Endothelial cell of umbilical vein (primary cell): ENCODE measurements around the gene KCNH4. TPM values are rescaled to one million over a fixed set of nuclear protein-coding genes. Genes with fewer than 3 reads are reported as not detected.

Experiments used
- BruUV-seq: library from RNA; stranded (reverse); fragments of 400-500 nt; replicated peaks from 2 replicates; lab custom pipeline; 2021; lab: Mats Ljungman, UMichigan
- CTCF ChIA-PET: fragments of 300-600, 350-600 bp; sonication (Branson Sonifier 250); formaldehyde crosslinking; loops from one replicate; lab custom pipeline; 2021; ENCODE audit warnings: antibody characterized with exemption, inconsistent platforms; lab: Charles Lee
- POLR2A ChIA-PET: fragments of 300-600, 350-600 bp; sonication (Branson Sonifier 250); formaldehyde crosslinking; loops from one replicate; lab custom pipeline; 2021; ENCODE audit warnings: antibody characterized with exemption, inconsistent platforms; lab: Charles Lee
- DNase-seq: peaks from one replicate; pipeline ENCODE4 v3.0.0-alpha.2; 2011; ENCODE audit warnings: low read depth, low spot score
- FAIRE-seq: peaks from 2 replicates; lab custom pipeline; 2011; peaks lifted over from hg19 to GRCh38; lab: Jason Lieb, UNC
- H2AFZ ChIP-seq: 2 replicates; pipeline ENCODE4 v1.6.0; 2012; ENCODE audit warnings: low read depth, low read length, control low read depth, inconsistent platforms
- H3K27ac ChIP-seq: 2 replicates; pipeline ENCODE4 v1.5.1; 2011; ENCODE audit warnings: low read depth, mild to moderate bottlenecking, control low read depth, low read length, moderate library complexity; ENCODE audit not compliant: insufficient read depth
- H3K27me3 ChIP-seq, 2 experiments: 2 replicates each; pipeline versions ENCODE4 v1.6.0 to v1.6.1; 2011; ENCODE audit warnings: low read length in 2 of 2, mixed read lengths in 1 of 2; ENCODE audit not compliant: control insufficient read depth in 2 of 2, insufficient read depth in 2 of 2
- H3K36me3 ChIP-seq, 2 experiments: 2 replicates in 1 of 2; 3 replicates in 1 of 2; pipeline ENCODE4 v1.5.1; 2011; ENCODE audit warnings: low read length in 2 of 2, mild to moderate bottlenecking in 1 of 2, moderate library complexity in 1 of 2; ENCODE audit not compliant: control insufficient read depth in 2 of 2, insufficient read depth in 2 of 2; ENCODE audit errors: extremely low read depth in 1 of 2
- H3K4me1 ChIP-seq: 3 replicates; pipeline ENCODE4 v1.5.1; 2011; ENCODE audit warnings: mild to moderate bottlenecking, low read length; ENCODE audit not compliant: control insufficient read depth, insufficient read depth; ENCODE audit errors: extremely low read depth
- H3K4me2 ChIP-seq: 2 replicates; pipeline ENCODE4 v1.6.1; 2011; ENCODE audit warnings: low read length, control low read depth, mixed read lengths; ENCODE audit not compliant: insufficient read depth
- H3K4me3 ChIP-seq, 3 experiments: fragments of 200-600 bp in 1 of 3; sonication (generic), shearing (Covaris generic) in 1 of 3; replicated peaks in 1 of 3; 2 replicates each; pipeline ENCODE4 v1.5.1; 2011 to 2016; ENCODE audit warnings: control low read depth in 3 of 3, low read length in 3 of 3, mild to moderate bottlenecking in 2 of 3, inconsistent platforms in 1 of 3, low read depth in 1 of 3, moderate library complexity in 1 of 3; ENCODE audit not compliant: insufficient read depth in 1 of 3
- H3K79me2 ChIP-seq: 2 replicates; pipeline ENCODE4 v1.6.0; 2012; ENCODE audit warnings: low read length, inconsistent platforms; ENCODE audit not compliant: control insufficient read depth, insufficient read depth
- H3K9ac ChIP-seq: replicated peaks from 2 replicates; pipeline ENCODE3; 2011; ENCODE audit warnings: low read length, control low read depth; ENCODE audit not compliant: insufficient read depth; ENCODE audit errors: extremely low read depth
- H3K9me1 ChIP-seq: replicated peaks from 3 replicates; pipeline ENCODE4 v1.6.0; 2011; ENCODE audit warnings: mild to moderate bottlenecking, low read length; ENCODE audit not compliant: control insufficient read depth, insufficient read depth; ENCODE audit errors: extremely low read depth
- H3K9me3 ChIP-seq: replicated peaks from 2 replicates; pipeline ENCODE4 v1.5.1; 2012; ENCODE audit warnings: low read length, inconsistent platforms; ENCODE audit not compliant: control insufficient read depth, insufficient read depth
- H4K20me1 ChIP-seq: replicated peaks from 2 replicates; pipeline ENCODE3; 2011; ENCODE audit warnings: mild to moderate bottlenecking, low read length; ENCODE audit not compliant: control insufficient read depth, insufficient read depth; ENCODE audit errors: extremely low read depth
- EZH2 ChIP-seq: IDR thresholded peaks from 2 replicates; pipeline ENCODE4 v1.6.1; 2012; ENCODE audit warnings: borderline replicate concordance, low read depth, mild to moderate bottlenecking, moderate library complexity, low read length, inconsistent platforms; ENCODE audit not compliant: severe bottlenecking
- FOS ChIP-seq: IDR thresholded peaks from 2 replicates; pipeline ENCODE4 v1.6.1; 2011; ENCODE audit warnings: mild to moderate bottlenecking, low read length, moderate library complexity, borderline replicate concordance; ENCODE audit not compliant: insufficient read depth
- GATA2 ChIP-seq: IDR thresholded peaks from 2 replicates; pipeline ENCODE4 v1.7.0; 2011; ENCODE audit warnings: low read depth, mild to moderate bottlenecking, moderate library complexity, mixed read lengths, low read length; ENCODE audit not compliant: insufficient read length, insufficient read depth
- JUN ChIP-seq: IDR thresholded peaks from 2 replicates; pipeline ENCODE4 v1.6.1; 2011; ENCODE audit warnings: borderline replicate concordance, low read depth; ENCODE audit not compliant: insufficient read length, insufficient read depth
- MYC ChIP-seq: IDR thresholded peaks from one replicate; pipeline ENCODE4 v1.6.1; 2011; ENCODE audit warnings: mild to moderate bottlenecking, low read depth, low read length
- POLR2AphosphoS5 ChIP-seq: IDR thresholded peaks from 2 replicates; pipeline ENCODE4 v1.6.1; 2012; ENCODE audit warnings: low read depth, mild to moderate bottlenecking, control low read depth, low read length, moderate library complexity; ENCODE audit not compliant: insufficient read depth
- dilution Hi-C: fragments of 300-500 bp; cut with MboI; formaldehyde crosslinking; loops from one replicate; pipeline ENCODE4 v1.15.0; 2019; ENCODE audit warnings: low sequenced_read_pairs; ENCODE audit not compliant: extremely low pct_ligation_motif_present
- intact Hi-C: fragments of 100-400 bp; cut with micrococcal nuclease; formaldehyde crosslinking; loops from one replicate; pipeline ENCODE4 v1.10.0; 2022
- polyA plus RNA-seq, 4 experiments: library from polyadenylated mRNA; depleted of rRNA in 3 of 4; stranded (reverse) in 3 of 4; unstranded in 1 of 4; fragments of >200 nt; gene quantifications; 2 replicates each; pipeline versions ENCODE4 v1.2.1 to v1.2.3, GENCODE V29; 2011 to 2012; ENCODE audit warnings: missing spikeins in 1 of 4
- total RNA-seq: library from RNA; stranded (reverse); gene quantifications from 2 replicates; pipeline ENCODE4 v1.2.3, GENCODE V29; 2021
- TF ChIP-seq, protein P1 (sequence below), 2 donors: IDR thresholded peaks; 1 replicate in 1 of 2; 2 replicates in 1 of 2; pipeline ENCODE4 v1.5.1; 2011; ENCODE audit warnings: low read length in 2 of 2, mild to moderate bottlenecking in 2 of 2, moderate library complexity in 2 of 2, control low read depth in 1 of 2, inconsistent platforms in 1 of 2, low read depth in 1 of 2; ENCODE audit not compliant: insufficient read depth in 1 of 2; ENCODE audit errors: extremely low read depth in 1 of 2

KCNH4 gene
- total and polyA plus RNA-seq, 2 donors (not counting 3 experiments of a cell fraction or from before 2014, with no cell fraction given): 0.11 TPM

GRCh38 chr17:42193216-42193968, 12.4 kb upstream of the KCNH4 start:
- BruUV-seq: no TSS peak

More at GRCh38 chr17:42193216-42193968, 12.4 kb upstream of the KCNH4 start:
- dilution Hi-C loops (no loop called here), intact Hi-C loops (no loop called here)
- Histone ChIP-seq H3K9ac (no peak overlapping the region), H4K20me1 (no peaks in the 10 kb centered on the region), H2AFZ (no peak overlapping the region), H3K36me3 (no peaks in the 10 kb centered on the region), H3K27ac (no peak overlapping the region), H3K79me2 (no peaks in the 10 kb centered on the region), H3K9me1 (no peaks in the 10 kb centered on the region), H3K9me3 (no peaks in the 10 kb centered on the region), H3K4me3 (no peak overlapping the region), H3K27me3 (no peaks in the 10 kb centered on the region), H3K4me2 (no peak overlapping the region), H3K4me1 (no peaks in the 10 kb centered on the region)
- FAIRE-seq (peak; percentile 4), DNase-seq (no peak)
- ChIA-PET CTCF (interaction anchor here (1.2 to 4.6 kb wide), 5 partner anchors 9 to 173 kb away, joined by 4 to 24 read pairs (median 5); partner anchors contain the start of genes HCRT, KCNH4 and NKIRAS2), POLR2A (interaction anchor here (0.7 kb wide), 1 partner anchor 181 kb away, joined by 3 read pairs; no protein-coding TSS in a partner anchor)
- TF ChIP-seq, protein P1, sequence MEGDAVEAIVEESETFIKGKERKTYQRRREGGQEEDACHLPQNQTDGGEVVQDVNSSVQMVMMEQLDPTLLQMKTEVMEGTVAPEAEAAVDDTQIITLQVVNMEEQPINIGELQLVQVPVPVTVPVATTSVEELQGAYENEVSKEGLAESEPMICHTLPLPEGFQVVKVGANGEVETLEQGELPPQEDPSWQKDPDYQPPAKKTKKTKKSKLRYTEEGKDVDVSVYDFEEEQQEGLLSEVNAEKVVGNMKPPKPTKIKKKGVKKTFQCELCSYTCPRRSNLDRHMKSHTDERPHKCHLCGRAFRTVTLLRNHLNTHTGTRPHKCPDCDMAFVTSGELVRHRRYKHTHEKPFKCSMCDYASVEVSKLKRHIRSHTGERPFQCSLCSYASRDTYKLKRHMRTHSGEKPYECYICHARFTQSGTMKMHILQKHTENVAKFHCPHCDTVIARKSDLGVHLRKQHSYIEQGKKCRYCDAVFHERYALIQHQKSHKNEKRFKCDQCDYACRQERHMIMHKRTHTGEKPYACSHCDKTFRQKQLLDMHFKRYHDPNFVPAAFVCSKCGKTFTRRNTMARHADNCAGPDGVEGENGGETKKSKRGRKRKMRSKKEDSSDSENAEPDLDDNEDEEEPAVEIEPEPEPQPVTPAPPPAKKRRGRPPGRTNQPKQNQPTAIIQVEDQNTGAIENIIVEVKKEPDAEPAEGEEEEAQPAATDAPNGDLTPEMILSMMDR (IDR thresholded peaks at IDR 0.05; ENCODE audit: extremely low read depth in 1 of 2, insufficient read depth in 1 of 2, low read depth in 1 of 2, low read length in 2 of 2): no peak
- TF ChIP-seq MYC (no peak), EZH2 (no peak), POLR2AphosphoS5 (no peak), GATA2 (no peak), JUN (no peak), FOS (no peak)
